ENCODE data around the gene CBR1. TPM values are rescaled to one million over a fixed set of nuclear protein-coding genes. Genes with fewer than 3 reads are reported as not detected.

The CBR1 gene
- total RNA-seq, 1 experiment from 2014 or later = 81.8 TPM

DNA sequence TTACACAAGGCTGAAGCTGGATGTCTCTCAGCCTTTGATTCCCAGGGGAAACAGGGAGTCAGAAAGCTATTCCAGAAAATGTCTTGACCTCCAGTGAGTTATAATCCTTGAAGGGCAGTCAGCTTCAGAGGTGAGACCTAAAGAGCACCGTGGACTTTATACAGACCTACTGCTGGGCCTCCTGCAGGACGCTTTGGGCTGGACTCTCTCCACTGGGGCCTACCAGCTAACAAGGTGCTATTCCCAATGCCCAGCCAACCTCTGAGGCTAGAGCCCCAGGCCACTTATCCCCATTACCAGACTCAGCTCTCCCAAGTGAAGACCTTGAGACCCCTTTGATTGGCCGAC lies 16.1 kb upstream of the CBR1 start:
- peaks cover 20% of the 10 kb centered on the region for H3K4me1 ChIP-seq (ENCODE audit: insufficient read depth, low read length, poor library complexity, severe bottlenecking)
- DNase-seq (ENCODE audit: low spot score) = no peak
- peaks cover 68% of the 10 kb centered on the region for H3K36me3 ChIP-seq (ENCODE audit: insufficient read depth, low read length, poor library complexity, severe bottlenecking)
- H3K27ac ChIP-seq (ENCODE audit: low read depth, low read length, poor library complexity, severe bottlenecking) = no peak overlapping the region
- TF ChIP-seq, protein P1, sequence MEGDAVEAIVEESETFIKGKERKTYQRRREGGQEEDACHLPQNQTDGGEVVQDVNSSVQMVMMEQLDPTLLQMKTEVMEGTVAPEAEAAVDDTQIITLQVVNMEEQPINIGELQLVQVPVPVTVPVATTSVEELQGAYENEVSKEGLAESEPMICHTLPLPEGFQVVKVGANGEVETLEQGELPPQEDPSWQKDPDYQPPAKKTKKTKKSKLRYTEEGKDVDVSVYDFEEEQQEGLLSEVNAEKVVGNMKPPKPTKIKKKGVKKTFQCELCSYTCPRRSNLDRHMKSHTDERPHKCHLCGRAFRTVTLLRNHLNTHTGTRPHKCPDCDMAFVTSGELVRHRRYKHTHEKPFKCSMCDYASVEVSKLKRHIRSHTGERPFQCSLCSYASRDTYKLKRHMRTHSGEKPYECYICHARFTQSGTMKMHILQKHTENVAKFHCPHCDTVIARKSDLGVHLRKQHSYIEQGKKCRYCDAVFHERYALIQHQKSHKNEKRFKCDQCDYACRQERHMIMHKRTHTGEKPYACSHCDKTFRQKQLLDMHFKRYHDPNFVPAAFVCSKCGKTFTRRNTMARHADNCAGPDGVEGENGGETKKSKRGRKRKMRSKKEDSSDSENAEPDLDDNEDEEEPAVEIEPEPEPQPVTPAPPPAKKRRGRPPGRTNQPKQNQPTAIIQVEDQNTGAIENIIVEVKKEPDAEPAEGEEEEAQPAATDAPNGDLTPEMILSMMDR (conservative IDR thresholded peaks at IDR 0.05; ENCODE audit: low read depth, low read length) = no peak
- no peak for TF ChIP-seq EZH2 (IDR thresholded peaks at IDR 0.05; ENCODE audit: borderline replicate concordance, low read depth, low read length, poor library complexity, severe bottlenecking)
- H3K9me3 ChIP-seq (ENCODE audit: low read depth, low read length, poor library complexity, severe bottlenecking) = no peaks in the 10 kb centered on the region
- intact Hi-C loops (cut with micrococcal nuclease; ENCODE audit: unreplicated experiment) = no loop called here
- CTCF ChIA-PET = no interaction called here
- BruUV-seq (replicated peaks) = no TSS peak
- POLR2A ChIA-PET (ENCODE audit: low non-redundant PET) = no interaction called here
- no peak overlapping the region for H3K4me3 ChIP-seq (ENCODE audit: low read depth, low read length, poor library complexity, severe bottlenecking)
- H3K27me3 ChIP-seq (replicated peaks; ENCODE audit: insufficient read depth, low read depth, low read length, poor library complexity) = no peaks in the 10 kb centered on the region

DNA sequence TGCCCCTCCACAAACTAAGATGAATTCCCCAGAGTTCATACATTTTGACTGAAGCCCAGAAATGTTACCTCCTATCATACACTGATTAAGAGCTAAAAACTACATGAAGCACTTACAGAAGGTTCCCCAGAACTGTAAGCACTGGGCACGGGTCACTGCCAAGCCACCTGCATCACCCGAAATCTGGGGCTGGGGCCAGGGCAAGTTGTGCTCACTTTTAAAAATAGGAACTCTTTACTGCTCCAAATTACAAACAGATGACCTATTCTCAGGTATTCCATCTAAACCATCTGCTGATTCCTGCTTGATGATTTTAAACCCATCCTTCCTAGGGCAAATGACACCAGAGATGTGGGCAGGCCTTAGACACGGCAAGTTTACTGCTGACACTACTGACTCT lies 14.3 kb upstream of the CBR1 start:
- DNase-seq (ENCODE audit: low spot score) = no peak
- Histone ChIP-seq H3K27me3 (replicated peaks; ENCODE audit: insufficient read depth, low read depth, low read length, poor library complexity) (no peaks in the 10 kb centered on the region), H3K4me3 (ENCODE audit: low read depth, low read length, poor library complexity, severe bottlenecking) (no peak overlapping the region), H3K27ac (ENCODE audit: low read depth, low read length, poor library complexity, severe bottlenecking) (no peak overlapping the region), H3K9me3 (ENCODE audit: low read depth, low read length, poor library complexity, severe bottlenecking) (no peaks in the 10 kb centered on the region), H3K4me1 (ENCODE audit: insufficient read depth, low read length, poor library complexity, severe bottlenecking) (peaks cover 25% of the 10 kb centered on the region), H3K36me3 (ENCODE audit: insufficient read depth, low read length, poor library complexity, severe bottlenecking) (peaks cover 70% of the 10 kb centered on the region)
- TF ChIP-seq, protein P1 (conservative IDR thresholded peaks at IDR 0.05; ENCODE audit: low read depth, low read length) = no peak
- no peak for TF ChIP-seq EZH2 (IDR thresholded peaks at IDR 0.05; ENCODE audit: borderline replicate concordance, low read depth, low read length, poor library complexity, severe bottlenecking)
- POLR2A ChIA-PET (ENCODE audit: low non-redundant PET) = no interaction called here
- CTCF ChIA-PET = no interaction called here
- BruUV-seq (replicated peaks) = no TSS peak
- intact Hi-C loops (cut with micrococcal nuclease; ENCODE audit: unreplicated experiment) = no loop called here

DNA sequence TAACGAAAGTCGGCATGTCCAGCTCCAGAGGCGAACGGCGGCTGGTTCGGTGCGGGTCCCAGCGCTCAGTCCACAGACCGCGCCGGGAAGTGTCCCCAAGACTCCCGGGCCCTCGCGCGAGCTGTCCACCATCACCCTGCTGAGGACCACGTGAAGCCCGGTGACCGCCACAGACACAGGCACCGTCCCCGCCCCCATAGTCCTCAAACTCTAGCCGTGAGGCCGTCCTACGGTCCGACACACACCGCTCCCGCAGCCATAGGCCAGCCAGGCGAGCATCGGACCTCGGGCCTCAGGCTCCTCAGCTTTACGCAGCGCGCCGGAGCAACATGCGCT lies 10.0 kb upstream of the CBR1 start:
- CTCF ChIA-PET = no interaction called here
- no peaks in the 10 kb centered on the region for H3K27me3 ChIP-seq (replicated peaks; ENCODE audit: insufficient read depth, low read depth, low read length, poor library complexity)
- BruUV-seq (replicated peaks) = TSS peak; percentile 34

More for the DNA sequence above, 10.0 kb upstream of the CBR1 start:
- TF ChIP-seq, protein P1 (conservative IDR thresholded peaks at IDR 0.05; ENCODE audit: low read depth, low read length) = no peak
- TF ChIP-seq EZH2 (IDR thresholded peaks at IDR 0.05; ENCODE audit: borderline replicate concordance, low read depth, low read length, poor library complexity, severe bottlenecking) = no peak
- Histone ChIP-seq H3K4me3 (ENCODE audit: low read depth, low read length, poor library complexity, severe bottlenecking) (peak overlapping the region; percentile 80), H3K4me1 (ENCODE audit: insufficient read depth, low read length, poor library complexity, severe bottlenecking) (peaks cover 25% of the 10 kb centered on the region), H3K27ac (ENCODE audit: low read depth, low read length, poor library complexity, severe bottlenecking) (peak overlapping the region; percentile 78), H3K9me3 (ENCODE audit: low read depth, low read length, poor library complexity, severe bottlenecking) (no peaks in the 10 kb centered on the region), H3K36me3 (ENCODE audit: insufficient read depth, low read length, poor library complexity, severe bottlenecking) (peaks cover 41% of the 10 kb centered on the region)
- DNase-seq (ENCODE audit: low spot score) = no peak
- intact Hi-C loops (cut with micrococcal nuclease; ENCODE audit: unreplicated experiment) = no loop called here
- POLR2A ChIA-PET (ENCODE audit: low non-redundant PET) = no interaction called here

Measured in A673 (cell line).